ENCODE results near the gene ADAMTSL1. TPM values are rescaled to one million over a fixed set of nuclear protein-coding genes. Genes with fewer than 3 reads are reported as not detected.

The ADAMTSL1 gene
- total and polyA plus RNA-seq, 9 of the 15 experiments (the other 6 are each of a cell fraction or from before 2014, with no cell fraction given), result 0.01 TPM; not detected in 8

- no peaks in the 10 kb centered on the region for H3K4me1 ChIP-seq (replicated peaks in 1 of 2; ENCODE audit: control insufficient read depth in 2 of 2, insufficient read depth in 2 of 2, low read length in 2 of 2)
- TF ChIP-seq ZNF512 (tag; IDR thresholded peaks at IDR 0.05), result no peak
- no peak for TF ChIP-seq CBX3 (IDR thresholded peaks at IDR 0.05; ENCODE audit: borderline replicate concordance in 1 of 2, low read length in 2 of 2)
- no peak for TF ChIP-seq TRIM28 (IDR thresholded peaks at IDR 0.05)
- no peak for TF ChIP-seq PREB (CRISPR knock-in tag; IDR thresholded peaks at IDR 0.05)
- H3K9me1 ChIP-seq (ENCODE audit: control insufficient read depth, insufficient read depth, low read length), result no peaks in the 10 kb centered on the region
- H3K36me3 ChIP-seq (ENCODE audit: control insufficient read depth, insufficient read depth, low read length), result no peaks in the 10 kb centered on the region
- no peak overlapping the region for H3K4me3 ChIP-seq
- 0% methylated on average over 2 of the region's 2 CpGs for WGBS (ENCODE audit: insufficient coverage, low coverage, missing lambda C conversion rate)
- no peaks in the 10 kb centered on the region for H3K9me3 ChIP-seq (replicated peaks; ENCODE audit: control insufficient read depth, insufficient read depth, low read depth, low read length)
- FAIRE-seq (no peak), ATAC-seq (no peak), DNase-seq (ENCODE audit: extremely low read depth in 1 of 4, low spot score in 3 of 4) (no peak)
- no peak overlapping the region for H3K27ac ChIP-seq (ENCODE audit: extremely low read depth, low read depth, low read length)
- no peaks in the 10 kb centered on the region for H4K20me1 ChIP-seq (replicated peaks; ENCODE audit: control insufficient read depth, insufficient read depth, low read length)
- no TSS peak for BruUV-seq (replicated peaks)
- no peak overlapping the region for H2AFZ ChIP-seq (ENCODE audit: low read depth, low read length)
- H3K79me2 ChIP-seq (ENCODE audit: control insufficient read depth, insufficient read depth, low read length), result no peaks in the 10 kb centered on the region
- no peak overlapping the region for H3K4me2 ChIP-seq (ENCODE audit: insufficient read depth, low read length)
- H3K9ac ChIP-seq (ENCODE audit: insufficient read depth in 1 of 2, low read depth in 2 of 2, low read length in 2 of 2), result no peak overlapping the region
- ChIA-PET POLR2A (no interaction called here), CTCF (ENCODE audit: low intra/inter-chr PET ratio) (no interaction called here)
- intact Hi-C loops (cut with micrococcal nuclease), result no loop called here
- no peaks in the 10 kb centered on the region for H3K27me3 ChIP-seq (ENCODE audit: control insufficient read depth in 2 of 2, insufficient read depth in 2 of 2, low read length in 2 of 2)
- in situ Hi-C loops (cut with MboI), result no loop called here
Measured at GRCh38 chr9:18743971-18744370, 270.0 kb downstream of the ADAMTSL1 start.

All from K562 (cell line).